Spinal cord (tissue), 10 donors: Measurements from ENCODE around the gene DYNLT5. TPM values are rescaled to one million over a fixed set of nuclear protein-coding genes. Genes with fewer than 3 reads are reported as not detected.
A peak's percentile ranks its signal among the peaks of the same experiment; 100 is the strongest.
"Not testable (repeated sequence)": the region's sequence is repeated elsewhere in the genome, so short reads cannot be mapped to it uniquely, and the experiment has no call there.

Source experiments
- DNase-seq, 6 donors: peaks; one replicate each; pipeline versions ENCODE4 v3.0.0 to v3.0.0-alpha.2; 2013 to 2015; ENCODE audit warnings: low spot score in 6 of 6, low read depth in 4 of 6
- H3K27ac ChIP-seq: one replicate; pipeline ENCODE4 v1.5.1; 2013; ENCODE audit warnings: low read depth, low read length, control low read depth
- H3K27me3 ChIP-seq: one replicate; pipeline ENCODE4 v1.6.1; 2013; ENCODE audit warnings: low read length; ENCODE audit not compliant: control insufficient read depth, insufficient read depth
- H3K36me3 ChIP-seq: one replicate; pipeline ENCODE4 v1.6.1; 2013; ENCODE audit warnings: low read length; ENCODE audit not compliant: control insufficient read depth, insufficient read depth
- H3K4me1 ChIP-seq: one replicate; pipeline ENCODE4 v1.6.1; 2013; ENCODE audit warnings: low read length; ENCODE audit not compliant: control insufficient read depth, insufficient read depth
- H3K4me3 ChIP-seq: one replicate; pipeline ENCODE4 v1.5.1; 2013; ENCODE audit warnings: low read depth, low read length, control low read depth
- H3K9me3 ChIP-seq: one replicate; pipeline ENCODE4 v1.6.1; 2013; ENCODE audit warnings: low read length; ENCODE audit not compliant: control insufficient read depth, insufficient read depth
- WGBS: methylation state at CpG from one replicate; pipeline ENCODE4 v1.1.5; 2013; ENCODE audit warnings: missing lambda C conversion rate; ENCODE audit not compliant: insufficient coverage; 5-methylcytosine and 5-hydroxymethylcytosine counted together
- polyA plus RNA-seq, 2 donors: library from polyadenylated mRNA; unstranded; fragments of 120-200 nt; gene quantifications; one replicate each; pipeline ENCODE4 v1.2.1, GENCODE V29; 2013; ENCODE audit not compliant: insufficient read length in 2 of 2
- total RNA-seq, 2 donors: library from RNA; depleted of rRNA in 1 of 2; stranded (reverse); fragments of 120-200 nt in 1 of 2; fragments of >200 nt in 1 of 2; gene quantifications; one replicate each; pipeline versions ENCODE4 v1.2.3 to v1.2.4, GENCODE V29; 2013 to 2014
- donor health status: healthy.

The DYNLT5 gene
- total and polyA plus RNA-seq, 4 donors, result 25.4 to 43.3 (median 32.9) TPM

- Histone ChIP-seq H3K27me3 (no peaks in the 10 kb centered on the region), H3K4me1 (no peaks in the 10 kb centered on the region), H3K4me3 (no peak overlapping the region), H3K9me3 (no peaks in the 10 kb centered on the region), H3K27ac (no peak overlapping the region), H3K36me3 (no peaks in the 10 kb centered on the region)
- peak in 1 of 6 donors; percentile 13 for DNase-seq
- no CpG with 5 or more reads among the region's 4 CpGs for WGBS
Observed at GRCh38 chr1:66778969-66779368, 26.7 kb downstream of the DYNLT5 start.

- Histone ChIP-seq H3K27me3 (no peaks in the 10 kb centered on the region), H3K36me3 (no peaks in the 10 kb centered on the region), H3K4me1 (no peaks in the 10 kb centered on the region), H3K27ac (no peak overlapping the region), H3K9me3 (no peaks in the 10 kb centered on the region), H3K4me3 (no peak overlapping the region)
- no peak for DNase-seq
- 100% methylated on average over 1 of the region's 2 CpGs for WGBS
Observed at GRCh38 chr1:66779475-66780078, 27.3 kb downstream of the DYNLT5 start.

GRCh38 chr1:66785800-66786199, 33.5 kb downstream of the DYNLT5 start:
- DNase-seq, H3K4me3 ChIP-seq, H3K36me3 ChIP-seq, H3K27me3 ChIP-seq, H3K4me1 ChIP-seq, H3K9me3 ChIP-seq, H3K27ac ChIP-seq: not testable (repeated sequence)
- no CpG with 5 or more reads among the region's 2 CpGs for WGBS

- H3K9me3 ChIP-seq, result no peaks in the 10 kb centered on the region
- H3K27me3 ChIP-seq, result no peaks in the 10 kb centered on the region
- 100% methylated on average over 2 of the region's 4 CpGs for WGBS
- no peak overlapping the region for H3K4me3 ChIP-seq
- no peak for DNase-seq
- H3K36me3 ChIP-seq, result no peaks in the 10 kb centered on the region
- H3K27ac ChIP-seq, result no peak overlapping the region
- H3K4me1 ChIP-seq, result no peaks in the 10 kb centered on the region
Observed at GRCh38 chr1:66787641-66788040, 35.4 kb downstream of the DYNLT5 start.

- Histone ChIP-seq H3K36me3 (no peaks in the 10 kb centered on the region), H3K4me3 (no peak overlapping the region), H3K27me3 (no peaks in the 10 kb centered on the region), H3K9me3 (no peaks in the 10 kb centered on the region), H3K4me1 (no peaks in the 10 kb centered on the region), H3K27ac (no peak overlapping the region)
- WGBS, result 93% methylated on average over 3 of the region's 6 CpGs
- DNase-seq, result no peak
Observed at GRCh38 chr1:66788231-66788939, 36.1 kb downstream of the DYNLT5 start.

GRCh38 chr1:66791621-66792610, 39.7 kb downstream of the DYNLT5 start:
- Histone ChIP-seq H3K36me3 (no peaks in the 10 kb centered on the region), H3K4me3 (no peak overlapping the region), H3K9me3 (no peaks in the 10 kb centered on the region), H3K27ac (no peak overlapping the region), H3K27me3 (no peaks in the 10 kb centered on the region), H3K4me1 (no peaks in the 10 kb centered on the region)
- DNase-seq, result no peak
- WGBS, result no CpG with 5 or more reads among the region's 5 CpGs

GRCh38 chr1:66795839-66796238, 43.6 kb downstream of the DYNLT5 start:
- not testable (repeated sequence) for H3K36me3 ChIP-seq, H3K27ac ChIP-seq, H3K4me3 ChIP-seq, DNase-seq, H3K4me1 ChIP-seq, H3K27me3 ChIP-seq, H3K9me3 ChIP-seq
- WGBS, result no CpG with 5 or more reads among the region's 2 CpGs

GRCh38 chr1:66809245-66809644, 57.0 kb downstream of the DYNLT5 start:
- no peaks in the 10 kb centered on the region for H3K9me3 ChIP-seq
- H3K27ac ChIP-seq, result no peak overlapping the region
- H3K4me3 ChIP-seq, result no peak overlapping the region
- no peaks in the 10 kb centered on the region for H3K27me3 ChIP-seq
- DNase-seq, result no peak
- WGBS, result no CpG with 5 or more reads among the region's 1 CpG
- no peaks in the 10 kb centered on the region for H3K4me1 ChIP-seq
- no peaks in the 10 kb centered on the region for H3K36me3 ChIP-seq

GRCh38 chr1:66809736-66810326, 57.6 kb downstream of the DYNLT5 start:
- WGBS, result no CpG with 5 or more reads among the region's 1 CpG
- no peaks in the 10 kb centered on the region for H3K4me1 ChIP-seq
- H3K4me3 ChIP-seq, result no peak overlapping the region
- H3K27ac ChIP-seq, result no peak overlapping the region
- H3K27me3 ChIP-seq, result no peaks in the 10 kb centered on the region
- no peak for DNase-seq
- H3K9me3 ChIP-seq, result no peaks in the 10 kb centered on the region
- H3K36me3 ChIP-seq, result no peaks in the 10 kb centered on the region
